ENCODE results near the gene MORF4L1.

MORF4L1 gene

GRCh38 chr15:78904599-78905358, 32.1 kb downstream of the MORF4L1 start:
- Histone ChIP-seq H3F3A (ENCODE audit: insufficient read depth, low read length) (no peaks in the 10 kb centered on the region), H3K9me2 (replicated peaks; ENCODE audit: insufficient read depth, low read length) (no peaks in the 10 kb centered on the region), H3K9ac (ENCODE audit: low read length) (no peak overlapping the region), H2AFZ (ENCODE audit: low read length) (no peak overlapping the region), H3K4me1 (ENCODE audit: low read length) (no peaks in the 10 kb centered on the region), H3K4me3 (ENCODE audit: low read length) (no peak overlapping the region), H3K4me2 (ENCODE audit: low read depth, low read length) (no peak overlapping the region), H4K20me1 (ENCODE audit: insufficient read depth, low read length) (no peaks in the 10 kb centered on the region), H3K79me2 (ENCODE audit: low read length) (peaks cover 1% of the 10 kb centered on the region; the same call in 1 of the 2 replicates), H3K36me3 (replicated peaks; ENCODE audit: insufficient read depth, low read length) (peaks cover 4% of the 10 kb centered on the region; the same call in 1 of the 2 replicates), H3K27me3 (replicated peaks; ENCODE audit: insufficient read depth, low read length) (no peaks in the 10 kb centered on the region), H3K27ac (ENCODE audit: low read length) (no peak overlapping the region), H3K9me3 (replicated peaks; ENCODE audit: insufficient read depth, low read length) (no peaks in the 10 kb centered on the region)
- no peak for TF ChIP-seq EZH2phosphoT487 (IDR thresholded peaks at IDR 0.05; ENCODE audit: low read length)
- TF ChIP-seq, protein P1, sequence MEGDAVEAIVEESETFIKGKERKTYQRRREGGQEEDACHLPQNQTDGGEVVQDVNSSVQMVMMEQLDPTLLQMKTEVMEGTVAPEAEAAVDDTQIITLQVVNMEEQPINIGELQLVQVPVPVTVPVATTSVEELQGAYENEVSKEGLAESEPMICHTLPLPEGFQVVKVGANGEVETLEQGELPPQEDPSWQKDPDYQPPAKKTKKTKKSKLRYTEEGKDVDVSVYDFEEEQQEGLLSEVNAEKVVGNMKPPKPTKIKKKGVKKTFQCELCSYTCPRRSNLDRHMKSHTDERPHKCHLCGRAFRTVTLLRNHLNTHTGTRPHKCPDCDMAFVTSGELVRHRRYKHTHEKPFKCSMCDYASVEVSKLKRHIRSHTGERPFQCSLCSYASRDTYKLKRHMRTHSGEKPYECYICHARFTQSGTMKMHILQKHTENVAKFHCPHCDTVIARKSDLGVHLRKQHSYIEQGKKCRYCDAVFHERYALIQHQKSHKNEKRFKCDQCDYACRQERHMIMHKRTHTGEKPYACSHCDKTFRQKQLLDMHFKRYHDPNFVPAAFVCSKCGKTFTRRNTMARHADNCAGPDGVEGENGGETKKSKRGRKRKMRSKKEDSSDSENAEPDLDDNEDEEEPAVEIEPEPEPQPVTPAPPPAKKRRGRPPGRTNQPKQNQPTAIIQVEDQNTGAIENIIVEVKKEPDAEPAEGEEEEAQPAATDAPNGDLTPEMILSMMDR (IDR thresholded peaks at IDR 0.05; ENCODE audit: low read length) = no peak
- no peak for TF ChIP-seq EZH2 (optimal IDR thresholded peaks at IDR 0.05; ENCODE audit: low read depth, low read length)
- no peak for DNase-seq

- no peaks in the 10 kb centered on the region for H3K4me1 ChIP-seq (ENCODE audit: low read length)
- no peaks in the 10 kb centered on the region for H3K9me2 ChIP-seq (replicated peaks; ENCODE audit: insufficient read depth, low read length)
- H3K4me2 ChIP-seq (ENCODE audit: low read depth, low read length) = no peak overlapping the region
- TF ChIP-seq EZH2 (optimal IDR thresholded peaks at IDR 0.05; ENCODE audit: low read depth, low read length) = no peak
- TF ChIP-seq EZH2phosphoT487 (IDR thresholded peaks at IDR 0.05; ENCODE audit: low read length) = no peak
- TF ChIP-seq, protein P1 (IDR thresholded peaks at IDR 0.05; ENCODE audit: low read length) = no peak
- H3K36me3 ChIP-seq (replicated peaks; ENCODE audit: insufficient read depth, low read length) = peaks cover 4% of the 10 kb centered on the region; the same call in 1 of the 2 replicates
- H3K79me2 ChIP-seq (ENCODE audit: low read length) = no peaks in the 10 kb centered on the region
- DNase-seq = no peak
- H2AFZ ChIP-seq (ENCODE audit: low read length) = no peak overlapping the region
- no peak overlapping the region for H3K9ac ChIP-seq (ENCODE audit: low read length)
- no peaks in the 10 kb centered on the region for H3K9me3 ChIP-seq (replicated peaks; ENCODE audit: insufficient read depth, low read length)
- no peak overlapping the region for H3K4me3 ChIP-seq (ENCODE audit: low read length)
- no peaks in the 10 kb centered on the region for H3F3A ChIP-seq (ENCODE audit: insufficient read depth, low read length)
- H3K27ac ChIP-seq (ENCODE audit: low read length) = no peak overlapping the region
- no peaks in the 10 kb centered on the region for H3K27me3 ChIP-seq (replicated peaks; ENCODE audit: insufficient read depth, low read length)
- no peaks in the 10 kb centered on the region for H4K20me1 ChIP-seq (ENCODE audit: insufficient read depth, low read length)
Observed at GRCh38 chr15:78906316-78906620, 33.6 kb downstream of the MORF4L1 start.

GRCh38 chr15:78907577-78907976, 34.9 kb downstream of the MORF4L1 start:
- Histone ChIP-seq H3K4me3 (ENCODE audit: low read length) (no peak overlapping the region), H2AFZ (ENCODE audit: low read length) (no peak overlapping the region), H3K27me3 (replicated peaks; ENCODE audit: insufficient read depth, low read length) (no peaks in the 10 kb centered on the region), H3K27ac (ENCODE audit: low read length) (no peak overlapping the region), H3K9ac (ENCODE audit: low read length) (no peak overlapping the region), H3F3A (ENCODE audit: insufficient read depth, low read length) (no peaks in the 10 kb centered on the region), H3K4me2 (ENCODE audit: low read depth, low read length) (no peak overlapping the region), H3K9me2 (replicated peaks; ENCODE audit: insufficient read depth, low read length) (no peaks in the 10 kb centered on the region), H3K4me1 (ENCODE audit: low read length) (no peaks in the 10 kb centered on the region), H4K20me1 (ENCODE audit: insufficient read depth, low read length) (no peaks in the 10 kb centered on the region), H3K79me2 (ENCODE audit: low read length) (no peaks in the 10 kb centered on the region), H3K9me3 (replicated peaks; ENCODE audit: insufficient read depth, low read length) (no peaks in the 10 kb centered on the region), H3K36me3 (replicated peaks; ENCODE audit: insufficient read depth, low read length) (peaks cover 4% of the 10 kb centered on the region; the same call in 1 of the 2 replicates)
- TF ChIP-seq EZH2 (optimal IDR thresholded peaks at IDR 0.05; ENCODE audit: low read depth, low read length) = no peak
- TF ChIP-seq, protein P1 (IDR thresholded peaks at IDR 0.05; ENCODE audit: low read length) = no peak
- TF ChIP-seq EZH2phosphoT487 (IDR thresholded peaks at IDR 0.05; ENCODE audit: low read length) = no peak
- no peak for DNase-seq
